NCI-H2227 (cell line): ENCODE data around the gene GRP.

Experiments used
- DNase-seq: peaks from one replicate; lab custom pipeline; 2025; ENCODE audit not compliant: unreplicated experiment; lab: John Stamatoyannopoulos, UW

The GRP gene

DNA sequence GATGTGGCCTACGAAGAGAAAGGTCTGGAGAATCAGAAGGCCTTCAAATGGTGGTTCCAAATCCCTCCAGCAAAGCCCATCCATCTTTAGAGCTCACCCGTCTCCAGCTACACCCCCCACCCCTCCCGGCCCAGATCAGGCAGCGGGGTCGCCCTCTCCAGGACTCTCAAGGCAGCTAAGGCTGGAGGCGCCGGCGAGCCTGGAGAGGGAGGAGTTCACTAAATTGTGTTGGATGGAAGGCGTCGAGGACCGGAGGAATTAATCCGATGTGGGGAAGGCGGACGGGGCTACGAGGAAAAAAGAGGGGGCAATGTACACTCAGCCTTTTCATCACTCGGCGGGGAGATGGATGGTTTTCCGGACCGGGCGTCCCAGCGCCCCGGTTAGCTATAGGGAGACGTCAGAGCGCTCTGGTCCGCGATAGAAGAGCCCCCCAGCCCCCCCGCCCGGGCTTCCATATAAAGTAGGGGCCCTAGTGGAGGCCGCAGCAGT lies at the start of gene GRP:
Gene GRP (plus strand): TSS at position 487 of the 492 bp plus-strand sequence. CDS start 108 bp downstream, outside the sequence.
- DNase-seq = peak; percentile 73

DNA sequence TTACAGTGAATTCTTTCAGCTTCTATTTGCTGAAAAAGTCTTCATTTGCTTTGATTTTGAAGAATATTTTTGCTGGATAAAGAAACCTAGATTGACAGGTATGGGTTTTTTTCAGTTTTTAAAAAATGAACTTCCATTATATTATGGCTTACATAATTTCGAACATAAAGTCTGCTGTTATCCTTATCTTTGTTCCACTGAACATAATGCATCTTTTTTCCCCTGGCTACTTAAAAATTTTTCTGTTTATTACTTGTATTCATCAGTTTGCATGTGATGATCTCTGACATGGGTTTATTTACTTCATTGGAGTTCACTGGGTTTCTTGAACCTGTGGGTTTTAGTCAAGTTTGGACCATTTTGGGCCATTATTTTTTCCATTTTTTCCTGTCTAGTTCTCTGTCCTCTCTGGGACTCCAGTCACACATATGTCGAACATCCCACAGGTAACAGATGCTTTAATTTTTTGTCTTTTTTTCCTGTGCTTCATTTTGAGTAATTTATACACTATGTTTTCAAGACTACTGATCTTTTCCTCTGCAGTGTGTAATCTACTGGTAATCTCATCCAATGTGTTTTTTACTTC lies 47.2 kb upstream of the GRP start:
- no peak for DNase-seq

DNA sequence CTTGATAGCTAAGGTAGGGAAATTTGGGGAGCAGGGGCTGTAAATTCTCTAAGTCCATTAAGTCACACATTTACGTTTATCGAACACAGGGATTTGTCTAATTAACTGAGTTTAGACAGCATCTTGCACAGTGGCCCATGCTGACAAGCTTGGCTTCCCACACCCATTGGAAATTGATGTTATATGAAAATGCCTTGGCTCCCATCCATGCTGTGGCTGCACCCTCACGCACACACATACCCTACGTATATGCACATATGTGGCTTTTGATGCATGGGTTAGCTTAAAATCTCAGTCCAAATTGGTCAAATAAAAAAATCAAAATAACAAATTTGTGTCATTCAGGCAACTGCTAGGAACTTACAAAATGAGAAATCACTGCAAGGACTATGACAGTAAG lies 42.5 kb upstream of the GRP start:
- no peak for DNase-seq

DNA sequence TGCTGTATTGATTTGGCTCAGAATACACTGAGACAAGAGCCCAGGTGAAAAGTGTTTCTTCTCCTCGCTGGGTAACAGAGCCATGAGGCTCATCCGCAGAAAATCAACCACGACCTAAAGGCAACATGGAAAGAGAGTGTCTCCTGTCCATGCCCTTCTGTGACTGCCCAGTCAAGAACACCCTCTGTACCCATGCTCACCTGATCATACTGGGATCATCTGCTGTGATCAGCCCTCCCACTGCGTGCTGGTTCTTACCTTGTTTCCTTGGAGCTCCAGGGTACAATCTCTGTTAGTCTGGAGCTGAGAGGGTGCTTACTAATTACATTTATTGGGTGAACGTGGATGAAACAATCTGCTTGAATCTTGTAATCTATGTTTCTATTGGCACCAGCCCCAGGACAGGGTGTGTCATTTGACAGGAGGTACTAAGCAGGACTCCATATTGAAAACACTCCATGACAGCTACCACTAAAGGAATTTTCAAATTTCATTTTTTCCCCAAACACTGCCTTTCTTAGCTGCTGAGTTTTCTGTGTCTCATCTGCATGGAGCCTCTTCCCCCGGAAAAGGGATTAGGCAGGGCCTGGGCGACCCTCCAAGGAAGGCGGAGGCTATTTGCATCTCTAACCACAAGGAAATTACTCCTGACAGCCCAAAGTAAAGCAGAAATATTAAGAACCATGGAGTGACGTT lies 39.7 kb upstream of the GRP start:
- DNase-seq = no peak

DNA sequence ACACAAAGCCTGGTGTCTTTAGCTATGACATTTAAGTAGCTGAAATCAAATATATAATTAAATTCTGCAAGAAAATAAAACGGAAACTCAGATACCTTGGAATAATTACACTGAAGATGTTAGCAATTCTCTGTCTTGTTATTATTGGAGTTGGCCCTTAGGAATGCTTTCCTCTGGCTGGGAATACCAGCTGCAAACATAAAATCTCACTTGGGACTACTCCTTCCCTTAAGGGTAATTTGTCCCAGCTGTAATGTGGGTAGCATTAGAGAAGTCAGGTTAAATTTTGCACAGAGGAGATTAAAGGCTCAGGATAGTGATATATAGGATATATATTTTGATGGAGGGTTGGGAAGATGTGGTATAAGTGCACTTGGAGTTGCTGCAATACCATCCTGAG lies 37.3 kb upstream of the GRP start:
- no peak for DNase-seq

DNA sequence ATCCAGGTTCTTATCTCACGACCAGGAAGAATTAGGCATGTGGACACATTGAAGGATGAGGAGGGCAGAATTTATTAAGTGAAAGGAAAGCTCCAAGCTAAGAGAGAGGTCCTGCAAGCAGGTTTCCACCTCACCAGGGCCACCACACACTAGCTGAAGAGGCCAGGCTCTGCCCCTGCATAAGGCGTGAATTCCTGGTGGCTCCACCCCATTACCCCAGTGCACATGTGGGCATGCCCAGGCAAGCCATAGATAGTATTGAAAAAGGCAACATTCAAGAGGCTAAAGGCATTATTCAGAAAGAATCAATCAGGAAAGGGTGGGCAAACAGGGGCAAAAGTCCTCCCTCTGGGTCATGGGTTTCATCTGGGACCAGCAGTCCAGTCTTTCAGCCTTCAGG lies 30.9 kb upstream of the GRP start:
- DNase-seq = no peak

DNA sequence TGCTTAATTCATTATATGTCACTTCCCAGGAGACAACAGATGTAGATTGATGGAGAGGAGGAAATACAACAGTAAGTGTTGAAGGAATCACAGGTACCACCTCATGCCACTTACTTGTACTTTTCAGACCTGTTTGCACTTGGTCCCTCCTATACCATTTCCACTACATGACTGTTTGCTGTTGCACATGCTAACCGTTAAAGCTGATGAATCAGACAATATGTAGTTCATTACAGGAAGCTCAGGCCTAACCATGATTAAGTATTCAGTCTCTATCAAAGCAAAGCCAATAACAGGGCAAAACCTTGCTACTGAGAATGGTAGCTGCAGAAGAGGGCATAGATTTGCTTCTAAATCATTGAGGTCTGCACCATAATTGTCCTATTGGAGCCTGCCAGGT lies 30.2 kb upstream of the GRP start:
- no peak for DNase-seq

DNA sequence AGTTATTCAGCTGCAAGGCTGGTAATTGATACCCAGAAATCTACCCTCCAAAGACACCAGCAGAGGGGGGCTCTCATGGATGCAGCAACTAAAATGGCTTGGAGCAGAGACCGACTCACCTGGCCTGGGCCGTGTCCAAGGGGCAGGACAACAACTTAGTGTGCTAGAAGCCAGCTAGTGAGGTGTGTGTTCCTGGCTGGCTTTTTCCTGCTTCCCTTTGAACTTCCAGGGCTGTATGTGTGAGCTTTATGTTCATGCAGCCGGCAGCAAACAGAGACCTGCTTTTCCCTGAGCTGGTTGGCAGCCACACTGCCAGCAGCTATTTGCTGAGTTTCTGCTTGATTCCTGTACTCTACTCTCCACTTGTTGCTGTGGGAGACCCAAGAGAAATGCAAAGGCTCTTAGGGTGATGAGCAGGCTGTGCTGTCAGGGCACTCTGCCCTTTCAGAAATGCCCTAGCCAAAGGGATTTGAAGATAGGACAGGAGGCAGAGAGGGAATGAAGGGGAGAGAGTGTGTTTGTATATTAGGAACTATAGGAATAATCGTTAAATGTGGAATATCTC lies 23.7 kb upstream of the GRP start:
- no peak for DNase-seq

DNA sequence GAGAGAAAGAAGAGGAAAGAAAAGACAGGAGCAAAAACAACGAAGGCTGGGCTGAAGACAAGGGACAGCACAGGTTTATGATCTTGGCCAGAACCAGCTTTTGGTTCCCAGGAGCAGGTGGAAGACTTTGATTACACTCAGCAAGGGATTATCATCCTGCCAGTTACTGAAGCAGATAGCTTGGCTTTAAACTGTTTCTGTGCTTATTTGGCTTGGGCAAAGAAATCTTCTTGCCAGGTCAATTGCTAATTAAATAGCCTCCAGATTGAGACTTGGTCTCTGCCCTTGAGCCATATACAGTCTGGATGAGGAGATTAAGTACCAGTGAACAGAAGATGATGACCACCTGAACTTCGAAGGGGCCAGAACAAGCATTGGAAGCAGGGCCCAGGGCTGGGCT lies 22.3 kb upstream of the GRP start:
- DNase-seq = no peak

DNA sequence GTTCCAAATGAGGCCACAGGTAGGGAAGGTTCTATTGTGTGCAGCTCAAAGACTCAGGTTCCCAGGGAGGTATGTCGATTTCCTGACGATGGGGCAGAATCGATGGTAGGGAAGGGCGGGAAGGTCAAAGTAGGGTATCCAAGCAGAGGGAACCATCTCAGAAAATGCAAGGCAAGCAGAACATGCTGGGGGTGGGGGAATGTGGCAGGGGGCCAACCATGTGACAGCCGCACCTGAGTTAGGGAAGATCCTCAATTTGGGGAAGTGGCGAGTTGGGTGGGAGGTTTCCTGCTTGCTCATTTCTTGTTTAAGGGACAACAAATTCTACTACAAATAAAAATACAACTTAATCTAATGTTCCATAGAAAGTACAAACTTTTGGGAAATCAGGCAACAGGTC lies 21.7 kb upstream of the GRP start:
- DNase-seq = no peak

DNA sequence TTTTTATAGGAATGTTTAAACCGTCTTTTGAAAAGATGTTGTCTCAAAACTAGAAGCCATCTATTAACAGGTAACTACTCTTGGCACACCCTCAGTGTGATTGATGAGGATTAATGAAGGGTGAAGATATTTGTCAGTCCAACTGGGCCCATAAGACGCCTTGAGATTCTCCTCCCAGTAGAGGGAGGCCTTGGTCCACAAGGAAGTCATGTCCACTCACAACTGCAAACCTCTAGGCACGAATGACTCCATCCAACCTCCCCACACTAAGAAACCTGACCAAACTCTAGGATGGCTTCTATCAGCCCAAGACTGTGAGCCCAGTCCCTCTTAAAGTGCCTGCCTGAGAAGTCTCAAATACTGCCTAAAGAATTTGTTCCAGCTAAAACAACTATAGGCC lies 19.2 kb upstream of the GRP start:
- DNase-seq = no peak

DNA sequence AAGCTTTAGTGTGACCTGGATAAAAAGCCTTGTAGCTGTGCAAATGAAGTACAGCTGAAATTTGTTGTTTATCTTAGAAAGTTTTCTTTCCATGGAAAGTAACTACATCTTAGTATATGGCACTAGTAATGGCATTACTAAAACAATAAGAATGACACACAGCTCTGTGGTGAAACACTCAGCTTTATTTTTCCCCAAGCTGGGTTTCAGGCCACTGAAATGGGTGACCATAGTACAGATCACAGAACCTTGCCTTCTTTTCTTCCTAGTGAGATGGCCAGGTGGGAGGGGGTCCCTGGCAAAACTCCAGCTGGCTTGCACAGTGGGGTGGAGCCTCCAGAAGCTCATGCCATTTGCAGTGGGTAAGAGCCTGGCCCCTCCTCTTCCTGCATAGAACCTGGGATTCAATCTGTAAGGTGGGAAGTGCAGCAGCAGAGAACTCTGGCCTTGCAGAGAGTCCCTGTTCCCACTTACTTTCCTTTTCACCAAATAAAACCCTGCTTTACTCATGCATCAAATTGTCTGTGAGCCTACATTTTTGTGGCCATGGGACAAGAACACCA lies 17.6 kb upstream of the GRP start:
- no peak for DNase-seq

DNA sequence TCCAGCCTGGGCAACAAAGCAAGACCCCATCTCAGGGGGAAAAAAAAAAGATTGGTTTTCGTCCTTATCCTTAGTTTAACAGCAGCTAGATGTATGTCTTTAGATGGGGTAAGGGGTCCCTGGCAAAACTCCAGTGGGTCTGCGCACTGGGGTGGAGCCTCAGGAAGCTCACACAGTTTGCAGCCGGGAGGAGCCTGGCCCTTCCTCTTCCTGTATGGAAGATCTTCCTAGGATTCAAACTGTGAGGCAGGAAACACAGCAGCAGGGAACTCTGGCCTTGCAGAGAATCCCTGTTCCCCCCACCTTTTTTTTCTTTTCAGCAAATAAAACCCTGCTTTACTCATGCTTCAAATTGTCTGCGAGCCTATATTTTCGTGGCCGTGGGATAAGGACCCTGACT lies 12.5 kb upstream of the GRP start:
- DNase-seq = no peak

DNA sequence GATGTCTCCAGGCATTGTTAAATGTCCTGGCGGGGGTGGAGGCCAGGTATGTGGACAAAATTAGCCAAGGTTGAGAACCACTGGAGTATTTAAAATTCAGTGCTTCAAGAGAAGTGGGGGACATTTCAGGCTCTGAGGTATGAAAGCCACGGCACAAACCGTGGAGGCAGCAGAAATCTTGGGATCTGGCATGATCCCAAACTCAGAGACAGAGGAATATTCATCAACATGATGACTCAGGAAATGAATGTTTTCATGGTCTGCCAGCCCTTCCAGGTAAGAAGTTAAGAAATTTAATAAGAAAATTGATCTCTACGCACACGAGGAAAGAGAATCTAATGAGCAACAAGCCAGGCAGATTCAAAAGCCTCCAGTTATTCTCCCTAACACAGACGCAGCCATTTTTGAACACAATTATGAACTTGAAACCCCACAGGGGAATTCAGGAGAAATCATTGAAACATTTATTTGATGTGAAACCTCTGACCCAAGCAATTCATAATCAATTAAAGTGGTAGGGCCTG lies 11.3 kb upstream of the GRP start:
- DNase-seq = no peak

DNA sequence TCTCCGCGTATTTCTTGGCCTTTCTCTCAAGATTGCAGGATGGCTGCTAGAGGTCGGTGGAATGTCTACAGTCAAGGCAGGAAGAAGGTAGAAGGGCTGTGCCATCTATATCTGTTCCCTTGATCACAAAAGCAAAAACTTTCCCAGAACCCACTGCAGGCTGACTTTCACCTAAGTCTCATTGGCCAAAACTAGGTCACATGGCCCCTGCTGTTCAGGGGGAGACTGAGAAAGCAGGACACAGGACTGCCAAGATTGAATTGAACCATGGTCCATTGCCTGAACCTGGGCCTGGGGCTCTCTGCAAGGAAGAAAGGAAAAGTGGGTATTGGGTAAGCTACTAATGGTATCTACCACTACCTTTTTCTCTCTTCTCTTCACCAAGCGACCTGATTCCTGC lies 9.7 kb upstream of the GRP start:
- no peak for DNase-seq

DNA sequence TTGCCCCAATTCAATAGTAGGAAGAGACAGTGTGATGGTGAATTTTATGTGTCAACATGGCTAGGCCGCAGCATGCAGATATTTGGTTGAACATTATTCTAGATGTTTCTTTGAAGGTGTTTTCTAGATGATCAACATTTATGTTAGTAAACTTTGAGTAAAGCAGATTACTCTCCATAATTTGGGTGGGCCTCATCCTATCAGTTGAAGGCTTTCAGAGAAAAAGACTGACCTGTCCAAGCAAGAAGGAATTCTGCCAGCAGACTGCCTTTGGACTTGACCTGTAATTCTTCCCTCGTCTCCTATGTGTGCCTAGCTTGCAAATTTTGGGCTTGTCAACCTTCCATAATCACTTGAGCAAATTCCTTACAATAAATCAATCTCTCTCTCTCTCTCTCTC lies 8.3 kb upstream of the GRP start:
- no peak for DNase-seq

DNA sequence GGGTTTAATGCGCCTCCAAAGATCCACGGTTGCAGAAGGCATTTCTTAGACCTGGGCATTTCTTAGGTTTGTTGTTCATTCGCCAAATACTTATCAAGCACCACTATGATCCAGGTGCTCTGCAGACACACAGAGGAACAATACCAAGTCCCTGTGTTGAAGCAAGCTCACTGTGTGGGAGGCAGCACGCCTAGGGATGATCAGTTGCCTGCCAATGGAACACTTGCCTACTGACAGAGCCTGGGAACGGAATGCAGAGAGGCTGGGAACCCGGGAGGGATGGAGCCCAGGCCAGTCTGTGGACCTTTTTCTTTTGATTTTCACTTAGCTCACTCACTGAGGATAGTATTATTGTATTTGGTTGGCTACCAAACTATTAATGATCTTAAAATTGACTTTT lies 1.9 kb upstream of the GRP start:
- no peak for DNase-seq

DNA sequence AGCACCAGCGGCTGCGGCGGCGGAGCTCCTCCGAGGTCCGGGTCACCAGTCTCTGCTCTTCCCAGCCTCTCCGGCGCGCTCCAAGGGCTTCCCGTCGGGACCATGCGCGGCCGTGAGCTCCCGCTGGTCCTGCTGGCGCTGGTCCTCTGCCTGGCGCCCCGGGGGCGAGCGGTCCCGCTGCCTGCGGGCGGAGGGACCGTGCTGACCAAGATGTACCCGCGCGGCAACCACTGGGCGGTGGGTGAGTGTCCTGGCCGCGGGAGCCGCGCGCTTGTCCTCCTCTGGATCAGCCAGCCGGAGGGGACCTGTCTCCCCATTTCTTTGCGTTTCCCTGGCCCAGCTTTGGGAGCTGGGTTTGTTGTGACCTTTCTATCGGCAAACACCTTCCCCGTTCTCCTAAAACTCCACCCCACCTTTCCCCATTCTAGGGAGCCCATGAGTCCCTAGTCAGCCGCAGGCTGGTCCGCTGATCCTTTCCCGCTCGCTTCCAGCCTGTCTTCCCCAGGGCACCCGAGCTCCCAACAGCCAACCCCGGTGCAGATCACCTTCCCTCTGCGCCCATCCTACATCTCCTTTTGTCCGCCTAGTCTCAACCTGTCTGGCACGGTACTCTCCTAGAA lies 316 bp downstream of the GRP start:
- DNase-seq = peak; percentile 53

DNA sequence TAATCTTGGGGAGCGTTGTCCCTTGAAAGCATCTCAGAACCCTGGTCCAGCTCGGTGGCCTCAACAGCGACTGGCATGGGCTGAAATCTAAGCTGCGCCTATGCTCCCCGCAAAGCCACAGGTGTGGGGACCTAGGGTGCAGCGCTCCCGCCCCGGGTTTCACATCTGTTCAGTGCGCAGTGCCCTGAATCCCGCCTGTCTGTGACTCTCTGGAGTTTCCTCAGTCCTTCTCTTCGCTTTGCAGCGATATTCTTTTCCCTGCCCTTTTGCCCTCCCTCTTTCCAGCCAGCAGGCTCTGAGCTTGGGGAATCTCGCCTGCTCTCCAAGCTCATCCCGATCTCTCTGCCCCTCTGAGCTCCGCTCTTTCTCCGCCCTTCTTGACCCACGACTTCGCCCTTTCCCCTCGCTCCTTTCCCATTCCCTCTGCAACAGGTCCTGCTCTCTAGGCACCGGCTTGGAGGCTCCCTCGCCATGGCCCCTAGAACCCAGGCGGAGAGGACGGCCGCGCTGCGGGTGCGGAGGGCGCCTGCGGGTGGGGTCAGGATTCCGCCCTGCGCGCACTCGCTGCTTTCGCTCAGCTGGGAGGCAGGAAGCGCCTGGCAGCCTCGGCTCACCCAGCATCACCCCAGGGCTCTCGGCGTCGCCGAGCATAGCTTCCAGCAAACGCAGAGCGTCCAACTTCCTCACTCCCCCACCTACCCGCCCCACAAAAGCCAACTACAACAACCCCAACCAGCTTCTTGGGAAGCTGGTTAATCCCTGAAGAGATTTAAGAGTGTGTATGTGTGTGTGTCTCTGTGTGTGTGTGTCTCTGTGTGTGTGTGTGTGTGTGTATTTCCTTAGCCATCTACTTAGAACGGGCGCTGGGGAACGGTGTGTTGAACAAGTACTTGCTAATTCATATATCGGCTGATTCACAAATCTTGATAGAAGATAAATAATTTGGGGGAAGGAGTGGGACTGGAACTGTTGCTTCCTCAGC lies 1.1 kb downstream of the GRP start:
- peak; percentile 53 for DNase-seq

DNA sequence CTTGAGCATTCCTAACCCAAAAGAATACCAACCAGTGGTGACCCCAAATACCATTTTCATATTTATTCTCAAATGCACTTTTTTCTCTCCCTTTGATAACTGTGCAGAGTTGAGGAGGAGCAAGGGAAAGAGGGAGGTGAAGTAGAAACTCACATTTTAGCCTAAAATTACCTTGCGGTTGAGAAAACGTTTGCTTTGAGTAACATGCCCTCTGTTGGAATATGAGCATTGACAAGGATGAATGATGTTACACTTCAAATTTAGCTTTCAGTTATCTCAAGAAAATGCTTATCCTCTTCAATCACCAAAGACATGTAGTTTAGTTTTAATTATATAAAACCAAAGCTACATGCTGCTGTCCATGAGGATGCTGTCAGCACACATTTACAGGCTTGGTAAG lies 2.4 kb downstream of the GRP start:
- no peak for DNase-seq
